HEK293 (cell line): ENCODE data around the gene GJC1.

Experiments used
- MEIS1 ChIP-seq: sonication (generic); formaldehyde crosslinking; IDR thresholded peaks from 2 replicates; pipeline ENCODE4 v1.8.1; 2022; ENCODE audit warnings: missing genetic modification reagents, mild to moderate bottlenecking, borderline replicate concordance
- TF ChIP-seq, protein P1 (sequence below): fragments of 450-650 bp; formaldehyde crosslinking; IDR thresholded peaks from 2 replicates; pipeline ENCODE4 v1.5.1; 2016; ENCODE audit warnings: missing biosample characterization, missing genetic modification characterization

- TF ChIP-seq, protein P1, sequence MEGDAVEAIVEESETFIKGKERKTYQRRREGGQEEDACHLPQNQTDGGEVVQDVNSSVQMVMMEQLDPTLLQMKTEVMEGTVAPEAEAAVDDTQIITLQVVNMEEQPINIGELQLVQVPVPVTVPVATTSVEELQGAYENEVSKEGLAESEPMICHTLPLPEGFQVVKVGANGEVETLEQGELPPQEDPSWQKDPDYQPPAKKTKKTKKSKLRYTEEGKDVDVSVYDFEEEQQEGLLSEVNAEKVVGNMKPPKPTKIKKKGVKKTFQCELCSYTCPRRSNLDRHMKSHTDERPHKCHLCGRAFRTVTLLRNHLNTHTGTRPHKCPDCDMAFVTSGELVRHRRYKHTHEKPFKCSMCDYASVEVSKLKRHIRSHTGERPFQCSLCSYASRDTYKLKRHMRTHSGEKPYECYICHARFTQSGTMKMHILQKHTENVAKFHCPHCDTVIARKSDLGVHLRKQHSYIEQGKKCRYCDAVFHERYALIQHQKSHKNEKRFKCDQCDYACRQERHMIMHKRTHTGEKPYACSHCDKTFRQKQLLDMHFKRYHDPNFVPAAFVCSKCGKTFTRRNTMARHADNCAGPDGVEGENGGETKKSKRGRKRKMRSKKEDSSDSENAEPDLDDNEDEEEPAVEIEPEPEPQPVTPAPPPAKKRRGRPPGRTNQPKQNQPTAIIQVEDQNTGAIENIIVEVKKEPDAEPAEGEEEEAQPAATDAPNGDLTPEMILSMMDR (tag by site-specific recombination): no peak
- no peak for TF ChIP-seq MEIS1
Measured at GRCh38 chr17:44757918-44758413, 72.1 kb downstream of the GJC1 start.
